Osteoblast (primary cell): Measurements from ENCODE around the gene RREB1. TPM values are rescaled to one million over a fixed set of nuclear protein-coding genes. Genes with fewer than 3 reads are reported as not detected.

Experiments used
- DNase-seq: peaks from one replicate; pipeline ENCODE4 v3.0.0; 2011; ENCODE audit warnings: low spot score, mixed read lengths; ENCODE audit not compliant: insufficient read length; ENCODE audit errors: missing footprints
- H2AFZ ChIP-seq: 2 replicates; pipeline ENCODE4 v1.6.0; 2011; ENCODE audit warnings: mild to moderate bottlenecking, low read length
- H3K27ac ChIP-seq: 2 replicates; pipeline ENCODE4 v1.5.1; 2011; ENCODE audit warnings: mild to moderate bottlenecking, low read depth, low read length, moderate library complexity
- H3K27me3 ChIP-seq: 2 replicates; pipeline ENCODE4 v1.6.0; 2012; ENCODE audit warnings: mild to moderate bottlenecking, control low read depth, inconsistent platforms, low read length, moderate library complexity; ENCODE audit not compliant: insufficient read depth
- H3K36me3 ChIP-seq: 2 replicates; pipeline ENCODE4 v1.5.1; 2011; ENCODE audit warnings: mild to moderate bottlenecking, low read length, control low read depth, moderate library complexity; ENCODE audit not compliant: insufficient read depth
- H3K4me1 ChIP-seq: 2 replicates; pipeline ENCODE4 v1.5.1; 2011; ENCODE audit warnings: mild to moderate bottlenecking, low read length, control low read depth, moderate library complexity; ENCODE audit not compliant: insufficient read depth
- H3K4me2 ChIP-seq: 2 replicates; pipeline ENCODE4 v1.6.0; 2011; ENCODE audit warnings: mild to moderate bottlenecking, low read length; ENCODE audit not compliant: insufficient read depth
- H3K4me3 ChIP-seq: fragments of 200-600 bp; sonication (generic); 3 replicates; pipeline ENCODE4 v1.5.1; 2012; ENCODE audit warnings: mild to moderate bottlenecking, low read length, inconsistent platforms; ENCODE audit not compliant: insufficient read depth
- H3K79me2 ChIP-seq: 2 replicates; pipeline ENCODE4 v1.6.0; 2012; ENCODE audit warnings: mild to moderate bottlenecking, low read length, control low read depth, inconsistent platforms; ENCODE audit not compliant: insufficient read depth
- H3K9me3 ChIP-seq: 2 replicates; pipeline ENCODE4 v1.5.1; 2011; ENCODE audit warnings: low read depth, low read length, control low read depth
- H4K20me1 ChIP-seq: 2 replicates; pipeline ENCODE4 v1.6.0; 2012; ENCODE audit warnings: mild to moderate bottlenecking, low read length, control low read depth; ENCODE audit not compliant: insufficient read depth
- total RNA-seq: library from RNA; depleted of rRNA; stranded (reverse); fragments of >200 nt; gene quantifications from 2 replicates; pipeline ENCODE4 v1.2.3, GENCODE V29; 2012
- TF ChIP-seq, protein P1 (sequence below): IDR thresholded peaks from 2 replicates; pipeline ENCODE4 v1.5.1; 2011; ENCODE audit warnings: mild to moderate bottlenecking, low read depth, low read length, moderate library complexity; ENCODE audit errors: extremely low read depth

RREB1 gene
- total RNA-seq, 1 donor, result 29.3 TPM

DNA sequence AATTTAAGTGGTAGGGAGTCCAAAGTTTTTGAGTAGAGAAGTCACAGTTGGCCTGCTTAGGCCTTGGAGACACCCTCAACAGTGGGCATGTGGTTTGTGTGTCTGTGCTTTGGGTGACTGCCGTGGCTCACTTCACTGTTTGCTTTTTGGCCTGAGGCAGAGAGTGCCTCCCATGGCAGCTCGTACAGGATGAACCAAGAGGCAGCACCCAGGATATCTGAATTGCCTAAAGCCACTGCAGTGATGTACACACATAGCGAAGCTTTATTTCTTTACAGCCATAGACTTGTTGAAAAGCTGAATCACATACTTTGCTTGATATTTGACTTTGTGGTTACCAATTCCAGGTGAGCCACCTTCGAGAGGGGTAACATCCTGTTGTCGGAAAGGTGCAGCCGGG is 21.6 kb downstream of the RREB1 start:
- peak overlapping the region; percentile 57 for H3K27ac ChIP-seq
- H4K20me1 ChIP-seq, result peaks cover 68% of the 10 kb centered on the region
- H3K9me3 ChIP-seq, result no peaks in the 10 kb centered on the region
- no peak overlapping the region for H3K4me3 ChIP-seq
- no peak overlapping the region for H3K4me2 ChIP-seq
- H2AFZ ChIP-seq, result no peak overlapping the region
- TF ChIP-seq, protein P1, sequence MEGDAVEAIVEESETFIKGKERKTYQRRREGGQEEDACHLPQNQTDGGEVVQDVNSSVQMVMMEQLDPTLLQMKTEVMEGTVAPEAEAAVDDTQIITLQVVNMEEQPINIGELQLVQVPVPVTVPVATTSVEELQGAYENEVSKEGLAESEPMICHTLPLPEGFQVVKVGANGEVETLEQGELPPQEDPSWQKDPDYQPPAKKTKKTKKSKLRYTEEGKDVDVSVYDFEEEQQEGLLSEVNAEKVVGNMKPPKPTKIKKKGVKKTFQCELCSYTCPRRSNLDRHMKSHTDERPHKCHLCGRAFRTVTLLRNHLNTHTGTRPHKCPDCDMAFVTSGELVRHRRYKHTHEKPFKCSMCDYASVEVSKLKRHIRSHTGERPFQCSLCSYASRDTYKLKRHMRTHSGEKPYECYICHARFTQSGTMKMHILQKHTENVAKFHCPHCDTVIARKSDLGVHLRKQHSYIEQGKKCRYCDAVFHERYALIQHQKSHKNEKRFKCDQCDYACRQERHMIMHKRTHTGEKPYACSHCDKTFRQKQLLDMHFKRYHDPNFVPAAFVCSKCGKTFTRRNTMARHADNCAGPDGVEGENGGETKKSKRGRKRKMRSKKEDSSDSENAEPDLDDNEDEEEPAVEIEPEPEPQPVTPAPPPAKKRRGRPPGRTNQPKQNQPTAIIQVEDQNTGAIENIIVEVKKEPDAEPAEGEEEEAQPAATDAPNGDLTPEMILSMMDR, result no peak
- peaks cover 6% of the 10 kb centered on the region for H3K36me3 ChIP-seq
- H3K27me3 ChIP-seq, result no peaks in the 10 kb centered on the region
- peaks cover 10% of the 10 kb centered on the region for H3K4me1 ChIP-seq
- DNase-seq, result no peak
- peaks cover 97% of the 10 kb centered on the region for H3K79me2 ChIP-seq

DNA sequence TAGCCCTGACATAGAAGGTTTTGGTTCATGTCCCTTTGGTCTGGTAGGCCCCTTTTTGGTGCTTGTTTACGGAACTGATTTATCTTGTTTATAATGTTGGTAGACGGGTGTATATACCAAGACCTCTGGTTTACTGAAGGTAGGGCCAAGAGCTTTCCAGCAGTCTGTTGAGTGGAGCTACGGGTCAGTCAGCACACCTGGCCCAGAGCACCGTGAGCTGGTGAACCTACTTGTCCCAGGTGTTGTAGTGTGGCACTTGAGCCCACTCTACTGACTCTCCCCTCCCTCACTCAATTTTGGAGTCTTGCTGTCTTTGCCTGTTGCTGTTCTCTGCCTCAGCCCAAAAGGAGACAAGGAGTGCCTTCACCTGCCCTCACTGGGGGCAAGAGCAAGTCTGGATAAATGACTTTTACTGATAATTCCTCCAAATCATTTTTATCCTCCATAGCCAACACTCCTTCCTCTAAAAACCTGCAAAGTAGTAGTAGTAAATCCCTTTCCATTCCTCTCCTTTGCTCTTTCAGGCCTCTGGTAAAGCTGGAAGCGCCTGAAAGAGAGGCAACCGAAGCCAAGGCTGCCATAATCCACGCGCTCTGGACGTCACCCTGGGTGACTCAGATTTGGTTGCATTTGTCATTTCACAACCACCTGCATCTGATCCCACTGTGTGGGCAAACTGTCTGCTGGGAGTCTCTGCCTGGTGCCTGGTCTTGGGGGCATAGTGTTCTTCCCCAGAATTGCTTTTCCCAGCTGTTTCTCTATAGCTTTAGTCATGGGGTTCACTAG is 22.2 kb downstream of the RREB1 start:
- TF ChIP-seq, protein P1, result no peak
- H3K4me2 ChIP-seq, result peak overlapping the region; percentile 0
- no peaks in the 10 kb centered on the region for H3K9me3 ChIP-seq
- peaks cover 9% of the 10 kb centered on the region for H3K4me1 ChIP-seq
- peaks cover 67% of the 10 kb centered on the region for H4K20me1 ChIP-seq
- peaks cover 97% of the 10 kb centered on the region for H3K79me2 ChIP-seq
- no peaks in the 10 kb centered on the region for H3K27me3 ChIP-seq
- no peak overlapping the region for H3K4me3 ChIP-seq
- peak overlapping the region; percentile 57 for H3K27ac ChIP-seq
- DNase-seq, result peak; percentile 92
- no peak overlapping the region for H2AFZ ChIP-seq
- H3K36me3 ChIP-seq, result peaks cover 2% of the 10 kb centered on the region

DNA sequence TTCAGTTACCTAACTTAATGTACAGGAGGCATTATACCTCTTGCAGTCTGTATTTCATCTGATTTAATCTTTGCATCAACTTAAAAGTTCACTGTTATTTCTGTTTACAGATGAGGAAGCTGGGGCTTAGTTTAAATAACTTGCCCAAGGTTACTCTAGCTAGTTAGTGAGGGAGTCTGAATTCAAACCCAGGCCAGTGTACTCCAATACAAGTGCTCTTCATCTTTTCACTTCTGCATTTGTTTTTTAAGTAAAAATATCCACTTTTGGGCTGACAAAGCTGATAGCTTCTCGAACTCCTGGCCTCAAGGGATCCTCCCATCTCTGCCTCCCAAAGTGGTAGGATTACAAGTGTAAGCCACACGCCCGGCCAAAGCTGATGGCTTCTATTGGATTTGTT is 23.6 kb downstream of the RREB1 start:
- Histone ChIP-seq H3K9me3 (no peaks in the 10 kb centered on the region), H4K20me1 (peaks cover 67% of the 10 kb centered on the region), H3K4me1 (peaks cover 9% of the 10 kb centered on the region), H3K4me3 (no peak overlapping the region), H3K27ac (peak overlapping the region; percentile 7), H3K4me2 (no peak overlapping the region), H2AFZ (no peak overlapping the region), H3K79me2 (peaks cover 97% of the 10 kb centered on the region), H3K36me3 (no peaks in the 10 kb centered on the region), H3K27me3 (no peaks in the 10 kb centered on the region)
- TF ChIP-seq, protein P1, result no peak
- DNase-seq, result no peak

DNA sequence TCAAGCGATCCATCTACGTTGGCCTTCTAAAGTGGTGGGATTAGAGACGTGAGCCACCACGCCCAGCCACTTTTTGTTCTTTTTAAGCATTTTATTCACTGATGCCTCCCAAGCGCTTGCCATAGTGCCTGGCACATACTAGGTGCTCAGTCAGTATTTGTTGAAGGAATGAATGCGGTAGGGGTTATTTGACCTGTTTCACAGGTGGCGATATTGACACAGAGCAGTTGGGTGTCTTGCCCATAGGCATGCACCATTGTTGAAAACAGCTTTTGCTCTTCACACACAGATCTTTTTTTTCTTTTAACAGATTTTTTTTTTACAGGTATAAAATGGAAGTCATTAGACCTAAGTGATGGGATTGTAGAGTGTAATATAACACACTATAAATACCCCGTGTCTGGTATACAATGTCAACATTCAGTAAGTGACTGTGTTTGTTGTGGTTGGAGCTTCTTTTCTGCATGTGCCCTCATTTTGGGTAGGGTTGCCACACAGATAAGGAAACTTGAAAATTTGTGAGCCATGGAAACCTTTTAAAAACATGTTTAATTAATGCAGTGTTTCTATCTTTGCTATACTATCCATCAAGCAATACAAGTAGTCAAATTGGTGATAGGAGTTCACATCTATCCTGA is 24.8 kb downstream of the RREB1 start:
- no peaks in the 10 kb centered on the region for H3K27me3 ChIP-seq
- no peak for DNase-seq
- H3K9me3 ChIP-seq, result no peaks in the 10 kb centered on the region
- peaks cover 16% of the 10 kb centered on the region for H3K4me1 ChIP-seq
- H3K4me3 ChIP-seq, result no peak overlapping the region
- TF ChIP-seq, protein P1, result no peak
- H2AFZ ChIP-seq, result no peak overlapping the region
- H3K36me3 ChIP-seq, result no peaks in the 10 kb centered on the region
- H4K20me1 ChIP-seq, result peaks cover 63% of the 10 kb centered on the region
- no peak overlapping the region for H3K27ac ChIP-seq
- peaks cover 97% of the 10 kb centered on the region for H3K79me2 ChIP-seq
- H3K4me2 ChIP-seq, result no peak overlapping the region
